GM18861 (cell line): ENCODE data around the gene PRMT9.

ENCODE experiments used
- ATAC-seq: cut with Tn5 transposase; IDR thresholded peaks from one replicate; pipeline ENCODE4 v1.9.1; 2021; ENCODE audit not compliant: unreplicated experiment

PRMT9 gene

DNA sequence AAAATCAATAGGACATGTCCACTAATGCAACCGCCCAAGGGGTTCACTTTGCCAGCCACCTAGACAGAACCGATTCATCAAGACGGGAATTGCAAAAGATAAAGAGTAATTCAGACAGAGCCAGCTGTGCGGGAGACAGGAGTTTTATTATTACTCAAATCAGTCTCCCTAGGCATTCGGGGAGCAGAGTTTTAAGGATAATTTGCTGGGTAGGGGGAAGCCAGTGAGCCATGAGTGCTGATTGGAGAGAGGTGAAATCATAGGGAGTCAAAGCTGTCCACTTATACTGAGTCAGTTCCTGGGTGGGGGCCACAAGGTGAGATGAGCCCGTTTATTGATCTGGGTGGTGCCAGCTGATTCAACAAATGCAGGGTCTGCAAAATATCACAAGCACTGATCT is 58.2 kb downstream of the PRMT9 start:
- ATAC-seq, result no peak

DNA sequence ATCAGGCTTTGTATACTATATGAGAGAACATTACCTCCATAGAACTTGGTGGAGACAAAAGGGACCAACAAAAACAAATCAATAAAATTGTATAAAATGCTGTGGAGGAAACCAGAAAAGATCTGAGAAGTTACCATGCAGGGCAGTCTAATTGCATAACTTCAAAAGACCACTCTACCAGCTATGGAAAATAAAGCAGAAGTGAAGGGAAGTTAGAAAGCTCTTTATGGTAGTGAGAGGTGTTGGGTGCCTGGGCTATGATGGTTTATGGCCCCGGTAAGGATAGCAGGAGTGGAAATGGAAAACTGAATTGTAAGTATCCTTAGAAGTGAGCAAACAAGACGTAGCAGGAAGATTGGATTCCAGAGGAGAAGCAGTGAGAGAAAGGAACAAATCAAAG is 63.6 kb downstream of the PRMT9 start:
- no peak for ATAC-seq

DNA sequence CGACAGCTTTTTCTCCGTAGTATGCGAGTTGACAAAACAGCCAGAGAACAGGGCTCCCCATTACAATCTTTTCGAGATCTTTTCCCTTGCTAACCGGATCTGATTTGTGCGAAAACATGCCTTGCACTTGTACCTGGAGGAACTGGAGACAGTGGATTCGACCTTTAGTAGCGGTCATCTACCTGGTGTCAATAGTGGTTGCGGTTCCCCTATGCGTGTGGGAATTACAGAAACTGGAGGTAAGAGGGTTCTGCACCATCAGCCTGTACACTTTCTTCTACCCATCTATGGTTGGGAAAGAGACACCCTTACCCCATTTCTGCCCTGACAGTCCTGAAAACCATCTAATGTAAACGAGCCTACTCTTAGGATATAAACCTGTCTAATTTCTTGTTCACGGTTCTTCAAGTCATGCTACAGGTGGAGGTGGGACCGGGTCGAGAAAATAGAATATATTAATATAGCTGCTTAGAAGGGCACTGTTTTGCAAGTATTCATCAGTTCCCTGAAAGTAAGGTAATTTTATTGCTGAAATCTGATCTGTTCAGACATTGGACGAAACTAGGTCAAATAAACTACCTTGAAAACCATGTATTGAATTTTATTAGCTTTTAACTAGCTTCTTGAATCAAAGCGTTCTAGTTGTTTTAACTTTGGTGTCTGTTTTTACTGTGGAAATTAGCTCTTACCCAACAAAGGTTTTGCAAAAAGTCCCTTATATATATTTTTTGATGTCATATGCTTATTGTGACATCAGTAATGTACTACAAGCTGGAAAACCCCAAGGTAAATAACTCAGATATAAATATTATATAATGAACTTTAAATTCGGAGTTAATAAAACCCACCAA is 65.9 kb downstream of the PRMT9 start:
- peak; percentile 3 for ATAC-seq

DNA sequence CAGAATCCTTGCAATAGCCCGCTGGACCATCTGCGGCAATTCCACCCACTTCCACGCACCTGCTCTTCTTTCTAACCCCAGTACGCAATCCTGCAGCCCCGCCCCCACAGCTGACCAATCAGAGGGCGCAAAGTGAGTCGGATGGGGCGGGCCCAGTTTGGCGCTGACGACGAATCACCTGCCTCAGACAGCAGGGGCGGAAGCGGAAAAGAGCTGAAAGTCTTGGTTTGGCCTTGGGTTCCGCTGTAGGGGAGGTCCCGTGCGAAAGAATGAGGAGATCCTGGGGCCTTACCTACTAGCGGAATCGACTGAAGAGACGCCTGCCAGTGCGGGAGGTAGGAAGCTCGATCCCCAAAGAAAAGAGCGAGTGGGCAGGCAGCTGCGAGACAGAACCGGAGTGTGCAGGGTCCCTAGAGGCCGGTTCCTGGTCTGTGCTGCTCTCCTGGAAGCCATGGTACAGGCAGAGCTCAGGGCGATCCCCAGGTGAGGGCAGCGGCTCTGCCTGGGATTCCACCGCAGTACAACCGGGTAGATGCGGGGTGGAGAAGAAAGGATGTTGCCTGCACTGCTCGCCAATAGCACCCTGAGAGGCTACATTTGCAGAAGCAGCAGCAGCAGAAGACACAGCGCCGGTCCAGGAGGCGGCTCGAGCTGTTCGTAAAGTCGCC is 66.7 kb downstream of the PRMT9 start, which contains the start of gene TMEM184C:
TSS of gene TMEM184C (plus strand) at position 225 of the 668 bp plus-strand sequence. CDS start 560 bp downstream, outside the sequence.
- ATAC-seq, result peak; percentile 99

DNA sequence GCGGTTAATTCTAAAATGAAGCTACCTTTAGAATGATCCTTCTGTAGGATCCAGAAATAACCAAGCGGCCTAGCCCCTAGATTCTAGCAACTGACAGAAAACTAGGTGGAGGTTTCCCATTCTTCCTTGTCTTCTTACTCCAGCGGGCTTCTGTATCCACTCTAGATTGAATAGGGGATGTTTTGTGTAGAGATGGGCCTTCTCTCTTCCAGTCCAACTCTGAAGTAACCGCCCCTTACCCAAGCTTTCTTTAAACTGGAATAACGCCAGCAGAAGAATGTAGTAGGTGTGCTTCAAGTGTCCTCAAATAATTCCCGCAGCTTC is 67.2 kb downstream of the PRMT9 start:
- ATAC-seq, result peak; percentile 11

DNA sequence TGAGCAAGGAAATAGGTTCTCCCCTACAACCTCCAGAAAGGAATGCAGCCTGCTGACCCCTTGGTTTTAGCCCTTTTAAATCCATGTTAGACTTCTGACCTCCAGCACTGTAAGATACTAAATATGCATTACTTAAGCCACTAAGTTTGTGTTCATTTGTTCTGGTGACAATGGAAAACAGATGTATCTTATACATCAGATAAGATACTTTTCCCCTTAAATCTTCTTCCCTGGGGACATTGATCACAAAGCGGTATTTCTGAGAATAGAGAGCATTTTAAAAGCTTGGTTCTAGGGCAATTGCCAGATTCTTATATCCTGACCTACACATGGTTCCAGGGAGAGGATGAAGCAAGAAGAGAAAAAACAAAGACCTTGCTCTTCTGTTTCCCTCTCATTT is 73.3 kb downstream of the PRMT9 start:
- no peak for ATAC-seq

DNA sequence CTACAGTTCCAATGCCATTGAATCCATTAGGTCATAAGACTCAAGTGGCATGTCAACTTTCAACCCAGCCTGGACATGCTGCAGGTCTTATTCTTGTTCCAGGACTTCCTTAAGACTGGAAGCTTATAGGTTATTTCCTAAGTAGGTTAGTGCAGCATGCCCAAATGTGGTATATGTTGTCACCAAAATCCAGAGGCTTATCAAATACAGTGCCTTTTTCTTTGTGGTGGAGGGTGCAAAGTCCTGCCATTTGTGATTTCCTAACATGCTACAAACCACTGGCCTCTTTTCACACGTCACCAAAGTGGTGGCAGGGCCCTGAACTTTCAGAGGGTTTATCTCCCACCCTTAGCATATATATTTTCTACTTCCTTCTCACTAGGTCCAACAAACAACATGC is 76.5 kb downstream of the PRMT9 start:
- no peak for ATAC-seq

DNA sequence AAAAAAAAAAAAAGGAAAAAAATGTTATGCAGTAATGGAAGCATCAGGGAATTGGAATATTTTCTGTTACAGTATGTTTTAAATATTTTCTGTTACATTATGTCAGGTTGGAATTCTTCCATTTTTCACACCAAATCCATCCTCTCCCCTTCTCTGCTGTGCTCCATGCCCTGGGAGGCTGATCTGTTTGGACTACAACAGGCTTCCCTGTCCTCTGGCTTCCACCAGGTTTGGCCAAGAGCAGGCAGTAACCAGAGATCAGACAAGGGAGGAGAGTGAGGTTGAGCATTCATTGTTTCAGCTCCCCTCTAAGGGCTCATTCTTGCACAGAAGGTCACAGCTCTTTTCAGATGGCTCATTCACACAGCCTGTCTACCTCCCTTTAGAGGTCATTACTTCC is 78.5 kb downstream of the PRMT9 start:
- ATAC-seq, result no peak

DNA sequence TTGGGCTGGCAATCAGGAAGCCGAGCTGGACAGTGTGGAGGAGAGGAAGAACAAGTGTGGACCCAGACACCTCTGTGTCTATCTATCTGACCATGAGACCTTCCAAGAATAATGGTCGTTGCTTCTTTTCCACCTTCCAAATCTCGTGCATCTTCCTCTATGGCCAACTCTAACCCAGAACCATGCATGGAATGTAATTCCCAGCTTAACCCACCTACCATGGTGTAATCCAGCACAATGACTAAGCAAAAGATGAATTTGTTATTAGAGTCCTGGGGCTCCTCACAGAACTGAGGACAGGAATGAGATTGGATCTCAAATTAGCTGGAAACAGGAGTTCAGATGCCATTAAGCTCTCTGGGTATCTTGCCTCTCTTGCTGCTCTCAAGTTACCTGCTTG is 84.2 kb downstream of the PRMT9 start:
- no peak for ATAC-seq

DNA sequence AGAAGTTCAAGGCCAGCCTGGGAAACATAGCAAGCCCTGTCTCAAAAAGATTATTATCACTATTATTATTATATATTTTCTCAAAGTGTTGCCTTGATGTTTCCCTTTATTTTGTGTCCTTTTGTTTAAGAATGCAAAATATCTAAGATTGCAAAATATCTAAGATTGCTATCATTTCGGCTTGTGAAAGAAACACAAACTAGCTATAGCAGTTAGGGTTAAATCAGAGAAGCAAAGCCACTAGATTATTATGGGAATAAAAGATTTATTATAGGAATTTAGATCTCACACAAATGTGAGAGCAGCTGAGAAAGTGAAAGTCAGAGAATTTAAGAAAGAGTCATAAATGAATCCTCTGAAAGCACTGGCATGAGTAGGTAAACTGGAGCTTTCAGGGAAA is 84.8 kb downstream of the PRMT9 start:
- ATAC-seq, result no peak

DNA sequence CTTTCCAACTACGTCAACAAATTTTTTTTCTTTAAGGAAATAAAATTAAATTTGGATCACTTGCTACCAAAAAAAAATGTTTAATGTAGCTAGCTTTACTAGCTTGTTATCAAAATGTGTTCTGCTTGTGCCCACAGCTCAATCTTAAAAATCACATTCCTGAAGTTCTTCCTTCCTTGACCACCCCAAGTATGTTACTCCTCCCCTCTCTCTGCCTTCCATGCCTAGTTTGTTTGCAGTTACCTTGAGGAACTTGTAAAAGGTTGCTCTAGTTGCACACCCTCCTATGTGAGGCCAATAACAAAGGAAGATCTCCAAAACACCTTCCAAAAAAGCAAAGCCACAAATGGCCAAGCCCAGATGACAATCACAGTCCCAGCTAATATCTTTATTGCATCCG is 86.4 kb downstream of the PRMT9 start:
- no peak for ATAC-seq

DNA sequence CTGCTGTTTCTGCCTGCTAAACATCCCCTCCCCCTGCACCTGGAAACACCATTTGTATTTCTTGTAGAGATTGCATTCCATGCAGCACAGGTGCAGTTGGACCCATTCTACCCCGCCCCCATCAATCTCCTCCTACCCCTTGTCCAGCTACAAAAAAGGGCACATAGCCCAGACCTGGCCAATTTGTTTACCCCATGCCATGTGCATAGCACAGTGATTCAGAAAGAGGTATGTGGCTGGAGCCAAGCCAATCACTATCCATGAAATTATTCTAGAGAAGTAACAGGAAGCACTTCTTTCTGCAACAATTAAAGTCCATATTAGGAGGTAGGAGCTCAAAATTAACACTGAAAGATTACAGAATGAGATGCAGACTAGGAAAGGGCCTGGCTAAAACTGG is 87.0 kb downstream of the PRMT9 start:
- no peak for ATAC-seq

DNA sequence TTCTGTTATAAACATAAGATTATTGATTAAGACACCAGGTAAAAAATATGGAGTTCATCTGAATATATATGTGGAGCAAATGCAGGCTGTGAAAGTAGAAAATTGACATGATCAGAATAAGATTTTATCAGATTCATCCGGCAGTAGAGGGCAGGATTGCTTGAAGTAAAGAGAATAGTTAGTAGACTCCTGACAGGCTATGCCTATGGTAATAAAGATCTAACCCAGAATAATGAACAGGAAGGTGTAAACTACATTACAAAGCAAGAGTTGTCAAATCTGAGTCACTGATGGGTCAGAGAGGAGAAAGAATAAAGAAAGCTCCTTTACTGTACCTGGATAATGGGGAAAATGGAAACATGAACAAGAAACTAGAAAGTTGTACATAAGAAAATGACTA is 87.6 kb downstream of the PRMT9 start:
- ATAC-seq, result no peak

DNA sequence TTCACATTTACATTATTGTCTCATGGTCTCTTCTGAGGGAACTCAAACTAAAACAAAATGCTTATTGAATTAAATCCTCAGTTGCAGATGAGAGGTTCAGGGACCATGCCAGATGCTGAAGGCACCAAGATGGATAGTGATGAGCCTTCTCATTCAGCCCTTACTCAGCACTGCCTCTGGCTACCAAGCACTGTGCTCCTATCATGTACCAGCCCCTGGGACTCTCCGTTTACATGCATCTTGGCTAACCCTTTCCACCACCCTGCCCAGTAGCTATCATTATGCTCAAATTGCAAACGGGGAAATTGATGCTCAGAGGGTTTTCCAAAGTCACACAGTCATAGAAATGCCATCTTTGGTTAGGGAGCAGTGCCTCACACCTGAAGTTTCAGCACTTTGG is 89.4 kb downstream of the PRMT9 start:
- ATAC-seq, result no peak

DNA sequence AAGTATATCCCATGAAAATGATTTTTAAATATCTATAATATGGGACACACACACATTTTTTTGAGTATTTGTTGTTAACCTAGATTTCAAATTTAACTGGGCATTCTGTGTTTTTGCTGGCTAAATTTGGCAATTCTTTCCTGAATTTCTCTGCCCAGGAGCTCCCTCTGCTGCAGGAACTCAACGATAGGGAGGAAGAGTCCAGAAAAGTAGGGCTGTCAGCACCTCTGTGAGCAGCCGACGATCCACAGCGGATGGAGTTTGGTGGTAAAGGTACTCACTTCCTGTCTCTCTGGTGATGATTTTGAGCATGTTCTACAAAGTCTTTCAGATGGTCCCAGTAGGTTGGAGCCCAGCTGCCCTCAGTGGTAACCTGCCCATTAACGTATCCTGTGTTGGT is 89.9 kb downstream of the PRMT9 start:
- no peak for ATAC-seq

DNA sequence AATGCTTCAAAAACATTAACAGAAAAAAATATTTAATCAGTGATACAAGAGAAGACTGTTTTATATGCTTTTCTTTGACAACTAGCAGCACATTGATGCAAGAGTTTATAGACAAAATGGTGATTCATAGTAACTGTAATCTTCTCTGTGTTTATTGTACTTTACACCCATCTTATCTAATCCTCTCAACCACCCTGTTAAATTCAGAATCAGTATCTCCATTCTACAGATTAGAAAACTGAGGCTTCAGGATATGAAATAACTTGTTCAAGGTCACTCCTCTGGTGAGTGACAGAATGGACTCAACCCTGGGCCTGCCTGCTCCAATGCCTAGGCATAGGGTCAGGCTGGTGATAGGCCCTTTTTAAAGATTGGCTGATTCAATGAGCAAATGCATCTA is 92.9 kb downstream of the PRMT9 start:
- no peak for ATAC-seq

DNA sequence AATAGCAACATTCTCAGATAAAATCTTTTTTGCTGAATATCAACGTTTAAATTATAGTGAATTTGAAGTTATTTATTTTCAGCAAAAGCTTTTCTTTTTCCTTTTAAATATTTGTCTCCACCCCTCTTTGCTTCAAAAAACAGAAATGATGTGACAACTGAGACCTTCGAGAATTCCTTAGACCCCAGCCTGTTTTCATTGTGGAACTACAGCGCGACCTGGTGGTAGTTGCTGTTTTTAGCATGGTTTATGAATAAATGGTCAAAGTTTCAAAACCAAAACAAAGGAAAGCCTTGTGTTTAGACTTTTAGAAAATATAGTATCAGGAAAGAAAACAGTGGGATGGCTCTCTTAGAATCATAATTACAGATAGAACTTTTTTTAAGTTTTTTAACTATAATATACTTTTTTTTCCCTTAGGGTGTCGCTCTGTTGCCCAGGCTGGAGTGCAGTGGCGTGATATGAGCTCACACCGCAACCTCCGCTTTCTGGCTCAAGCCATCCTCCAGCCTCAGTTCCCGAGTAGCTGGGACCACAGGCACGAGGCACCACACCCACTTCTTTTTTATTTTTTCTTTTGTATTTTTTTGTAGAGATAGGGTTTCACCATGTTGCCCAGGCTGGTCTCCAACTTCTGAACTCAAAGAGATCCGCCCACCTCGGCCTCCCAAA is 93.6 kb downstream of the PRMT9 start:
- no peak for ATAC-seq

DNA sequence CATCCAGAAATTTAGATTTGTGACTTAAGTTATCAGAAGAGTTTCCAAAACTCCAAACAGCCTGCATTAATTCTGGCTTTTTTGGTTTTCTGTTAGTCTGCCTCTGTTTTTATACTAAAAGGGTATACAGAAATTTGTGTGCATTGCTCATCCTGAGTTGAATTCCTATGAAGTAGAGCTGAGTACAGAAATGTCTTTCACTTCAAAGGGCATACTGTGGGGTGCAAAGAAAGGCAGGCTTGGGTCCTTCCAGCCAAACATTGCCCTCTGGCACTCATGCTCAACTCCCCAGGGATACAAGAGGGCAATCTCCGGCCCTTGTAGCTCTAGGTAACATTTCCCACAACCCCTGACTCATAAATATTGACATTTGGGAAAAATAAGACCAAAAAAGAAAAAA is 94.4 kb downstream of the PRMT9 start:
- no peak for ATAC-seq
